GM21381 (cell line): Measurements from ENCODE around the gene TNS4.
"Not testable (repeated sequence)": the region's sequence is repeated elsewhere in the genome, so short reads cannot be mapped to it uniquely, and the experiment has no call there.

Experiments
- ATAC-seq: cut with Tn5 transposase; IDR thresholded peaks from one replicate; pipeline ENCODE4 v1.9.1; 2021; ENCODE audit warnings: mild to moderate bottlenecking, moderate library complexity; ENCODE audit not compliant: unreplicated experiment

Gene TNS4

GRCh38 chr17:40501499-40501911 is at the start of gene TNS4:
Gene TNS4 (minus strand): TSS chr17:40501623. CDS start chr17:40496425, 5,198 bp downstream.
- ATAC-seq, result no peak

- no peak for ATAC-seq
These were observed 49.2 kb upstream of the TNS4 start for GRCh38 chr17:40550608-40551007.

GRCh38 chr17:40548982-40549685 is 47.7 kb upstream of the TNS4 start:
- no peak for ATAC-seq

GRCh38 chr17:40548491-40548981 is 47.1 kb upstream of the TNS4 start:
- ATAC-seq, result no peak

- no peak for ATAC-seq
These were observed 46.5 kb upstream of the TNS4 start for GRCh38 chr17:40547785-40548478.

- ATAC-seq, result no peak
These were observed 45.8 kb upstream of the TNS4 start for GRCh38 chr17:40547079-40547784.

GRCh38 chr17:40546497-40546896 is 45.1 kb upstream of the TNS4 start:
- not testable (repeated sequence) for ATAC-seq

DNA sequence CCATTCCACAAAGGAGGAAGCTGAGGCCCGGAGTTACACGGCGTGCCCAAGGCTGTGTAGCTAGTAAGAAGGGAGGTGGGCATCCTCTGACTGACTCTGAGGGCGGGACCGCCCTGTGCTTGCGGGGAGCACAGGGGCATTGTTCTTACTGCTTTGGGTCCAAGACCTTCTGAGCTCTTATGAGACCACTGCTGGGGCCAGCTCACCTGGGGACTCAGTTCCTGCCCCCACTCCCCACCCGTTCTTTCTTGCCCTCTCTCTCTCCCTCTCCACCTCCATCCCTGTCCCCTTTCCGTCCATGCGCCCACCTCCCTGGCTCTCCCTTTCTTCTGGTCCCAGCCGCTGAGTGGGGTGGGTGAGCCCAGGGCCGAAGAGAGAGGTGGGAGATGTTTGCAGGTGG is 44.2 kb upstream of the TNS4 start:
- ATAC-seq, result no peak

DNA sequence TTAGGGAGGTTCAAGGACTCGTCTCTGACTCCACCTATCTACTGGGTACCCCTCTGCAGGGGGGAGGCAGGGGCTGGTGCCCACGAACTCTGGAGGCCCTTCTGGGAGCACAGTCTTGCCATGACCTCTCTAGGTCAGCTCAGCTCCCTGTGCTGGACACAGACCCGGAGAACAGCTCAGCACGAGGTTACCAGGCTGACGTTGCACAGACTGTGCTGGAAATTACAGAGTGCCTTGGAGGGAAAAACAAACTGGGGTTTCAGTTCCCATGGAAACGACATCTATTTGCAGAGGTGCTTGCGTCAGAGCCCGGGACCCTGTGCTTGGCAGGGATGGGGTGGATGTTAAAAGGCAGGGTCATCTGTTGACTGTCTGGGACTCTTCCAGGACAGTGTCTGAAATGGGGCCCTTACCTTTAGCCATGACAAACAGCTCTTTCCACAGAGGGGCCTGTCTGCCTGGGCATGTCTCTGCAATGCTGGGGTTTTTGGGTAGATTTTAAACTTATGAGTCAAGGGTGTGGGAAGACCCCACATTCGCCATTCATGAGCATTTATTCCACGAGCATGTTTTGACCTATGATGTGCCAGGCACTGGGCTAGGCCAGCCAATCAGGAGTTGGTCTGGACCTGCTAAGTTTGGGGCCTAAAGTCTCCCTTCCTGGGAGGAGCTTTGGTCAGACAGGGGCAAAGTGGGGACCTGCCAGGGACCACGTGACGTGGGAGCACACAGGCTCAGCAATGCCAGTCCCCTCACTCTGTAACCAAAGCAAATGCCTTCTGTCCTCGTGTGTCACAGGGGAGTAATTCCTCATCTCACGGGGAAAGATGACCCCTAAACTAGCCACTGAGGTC is 41.4 kb upstream of the TNS4 start:
- ATAC-seq, result no peak

DNA sequence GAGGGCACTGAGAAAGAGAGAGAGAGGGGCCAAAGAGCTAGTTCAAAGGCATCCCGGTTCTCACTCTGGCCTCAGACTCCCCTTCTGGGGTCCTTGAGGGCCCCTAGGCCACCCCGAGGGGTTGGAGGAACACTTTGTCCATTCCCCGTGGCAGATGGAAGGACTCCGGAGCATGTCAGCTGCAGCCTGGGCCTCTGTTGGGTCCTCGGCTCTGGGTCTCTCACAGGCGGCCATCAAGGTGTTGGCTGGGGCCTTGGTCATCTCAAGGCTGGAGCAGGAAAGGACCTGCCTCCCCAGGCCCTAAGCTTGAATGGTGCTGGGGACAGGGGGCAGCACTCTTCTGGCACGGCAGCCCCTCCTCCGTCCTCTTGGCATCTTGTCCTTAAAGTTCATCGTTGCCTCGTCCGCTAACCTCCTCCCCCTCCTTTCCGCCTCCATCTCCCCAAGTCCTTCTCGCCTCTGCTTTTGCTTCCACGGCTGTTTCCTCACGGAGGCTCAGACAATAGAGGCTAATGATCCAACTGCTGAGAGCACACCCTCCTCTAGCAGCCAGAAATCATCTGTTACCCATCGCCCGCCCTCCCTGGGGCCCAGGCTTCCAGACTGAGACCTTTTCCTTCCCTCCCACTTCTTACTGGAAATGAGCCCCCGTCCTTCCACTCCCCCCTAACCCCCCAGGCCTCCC is 40.6 kb upstream of the TNS4 start:
- ATAC-seq, result no peak

- no peak for ATAC-seq
These were observed 39.8 kb upstream of the TNS4 start for GRCh38 chr17:40541060-40541872.

DNA sequence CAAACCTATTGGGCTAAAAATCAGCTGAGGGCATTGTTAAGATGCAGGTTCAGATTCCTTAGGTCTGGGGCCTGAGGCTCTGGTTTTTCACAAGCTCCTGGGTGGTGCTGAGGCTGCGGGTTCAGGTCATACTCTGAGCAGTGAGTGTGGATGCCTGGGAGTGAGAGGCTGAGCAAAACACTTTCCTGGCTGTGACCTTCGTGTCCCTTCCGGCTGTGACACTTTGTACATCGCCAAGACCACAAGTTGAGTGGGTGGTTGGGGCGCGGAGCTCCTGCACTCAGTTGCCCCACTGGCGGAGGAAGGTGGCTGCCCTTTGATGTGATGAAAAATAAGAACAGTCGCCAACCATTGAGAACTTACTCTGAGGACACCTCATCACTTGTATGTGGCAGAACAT is 39.0 kb upstream of the TNS4 start:
- ATAC-seq, result no peak

- ATAC-seq, result no peak
These were observed 38.4 kb upstream of the TNS4 start for GRCh38 chr17:40539711-40540411.

GRCh38 chr17:40538936-40539705 is 37.7 kb upstream of the TNS4 start:
- no peak for ATAC-seq

DNA sequence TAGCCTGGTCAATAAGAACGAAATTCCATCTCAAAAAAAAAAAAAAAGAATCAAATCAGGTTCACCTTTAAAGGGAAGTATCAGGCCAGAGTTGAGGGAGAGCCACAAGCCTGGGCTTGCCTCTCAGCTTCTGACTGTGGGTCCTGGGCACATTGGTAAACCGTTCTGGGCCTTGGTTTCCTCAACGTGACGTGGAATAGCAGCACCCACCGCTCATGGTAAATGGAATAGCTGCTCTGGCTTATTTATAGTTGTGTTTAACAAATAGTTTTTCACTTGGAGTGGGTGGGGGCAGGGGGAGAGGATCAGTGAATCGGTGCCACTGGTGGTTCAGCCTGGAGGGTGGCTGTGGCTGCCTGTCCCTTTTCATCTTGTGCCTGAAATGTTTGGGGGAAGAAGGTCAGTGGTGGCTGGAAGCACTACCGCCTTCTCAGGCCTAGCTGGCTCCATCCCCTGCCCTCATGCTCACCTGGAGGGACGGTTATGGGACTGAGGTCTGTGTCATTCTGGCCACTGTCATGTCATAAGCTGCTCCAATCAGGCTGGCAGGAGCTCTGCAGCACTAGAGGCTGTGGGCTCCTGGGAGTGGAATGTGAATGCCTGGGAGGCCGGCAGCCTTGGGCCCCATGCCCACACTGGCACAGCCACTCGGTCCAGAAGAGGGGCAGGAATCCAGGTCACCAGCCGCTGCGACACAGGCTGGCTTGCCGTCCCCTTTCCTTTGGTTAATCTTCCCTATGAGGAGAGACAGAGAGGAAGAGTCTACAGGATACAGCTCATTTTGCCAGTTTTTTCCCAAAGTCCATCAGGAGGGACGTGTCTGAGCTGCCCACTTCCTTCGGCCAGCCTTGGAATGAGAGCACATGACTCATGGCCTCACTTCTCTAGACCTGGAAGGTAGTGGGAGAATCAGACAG is 36.9 kb upstream of the TNS4 start:
- no peak for ATAC-seq

DNA sequence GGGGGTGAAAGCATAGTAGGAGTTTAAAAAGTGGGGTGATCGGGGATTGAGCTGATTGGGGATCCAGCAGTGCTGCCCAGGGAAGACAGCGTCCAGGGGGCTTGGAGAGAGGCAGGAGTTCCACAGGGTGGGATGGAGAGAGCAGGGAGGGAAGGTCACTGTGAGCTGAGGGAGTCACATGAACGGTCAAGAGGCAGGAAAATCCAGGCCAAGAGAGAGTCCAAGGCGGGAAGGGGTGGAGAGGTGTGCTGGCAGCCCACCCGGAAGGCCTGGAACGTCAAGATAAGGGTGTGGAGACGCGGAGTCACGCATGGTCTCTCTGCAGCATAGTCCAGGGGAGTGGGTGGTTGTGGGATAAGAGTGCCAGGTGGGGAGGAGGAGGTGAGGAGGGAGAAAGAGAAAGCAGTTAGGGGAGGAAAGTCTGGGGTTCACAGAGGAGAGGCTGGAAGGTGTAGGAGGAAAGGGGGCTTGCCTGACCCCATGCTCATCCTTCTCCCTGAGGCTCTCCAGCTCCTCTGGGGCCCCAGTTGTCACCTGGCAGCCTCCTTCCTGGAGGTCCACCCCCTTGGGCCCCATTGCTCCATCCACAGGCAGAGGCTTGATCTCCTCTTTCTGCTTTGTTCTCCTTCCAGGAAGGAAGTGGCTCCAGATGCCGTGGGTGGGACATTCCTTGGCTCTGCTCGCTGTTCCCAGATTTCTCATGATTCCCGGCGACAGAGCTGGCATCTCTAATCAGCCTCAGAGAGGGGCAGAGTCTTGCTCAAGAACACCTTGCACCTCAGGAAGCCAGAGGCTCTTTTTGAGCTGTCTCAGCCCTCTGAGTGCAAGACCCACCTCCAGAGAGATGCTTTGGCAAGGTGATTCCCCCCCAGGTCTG is 35.1 kb upstream of the TNS4 start:
- no peak for ATAC-seq
